HepG2 (cell line): ENCODE measurements around the gene MAP2K7.

ENCODE experiments used
- ARHGAP35 ChIP-seq: sonication (generic); formaldehyde crosslinking; IDR thresholded peaks from 2 replicates; pipeline ENCODE4 v1.9.0; 2022; ENCODE audit warnings: mild to moderate bottlenecking, inconsistent platforms, moderate library complexity, missing genetic modification reagents, borderline replicate concordance
- ATM ChIP-seq: fragments of 450-650 bp; IDR thresholded peaks from 2 replicates; pipeline ENCODE4 v1.7.1; 2017; ENCODE audit warnings: mild to moderate bottlenecking, borderline replicate concordance
- ZNF17 ChIP-seq: sonication (generic); formaldehyde crosslinking; IDR thresholded peaks from 2 replicates; pipeline ENCODE4 v1.5.0; 2020; ENCODE audit warnings: mild to moderate bottlenecking, missing genetic modification reagents
- ZNF317 ChIP-seq: sonication (generic); formaldehyde crosslinking; IDR thresholded peaks from 2 replicates; pipeline ENCODE4 v1.5.0; 2020; ENCODE audit warnings: mild to moderate bottlenecking, missing genetic modification reagents
- TF ChIP-seq, protein P1 (sequence below): sonication (generic); formaldehyde crosslinking; IDR thresholded peaks from 2 replicates; pipeline ENCODE4 v1.4.0; 2020; ENCODE audit warnings: mild to moderate bottlenecking, missing genetic modification reagents
- TF ChIP-seq, protein P2 (sequence below): sonication (generic); formaldehyde crosslinking; IDR thresholded peaks from 2 replicates; pipeline ENCODE4 v1.4.0; 2020; ENCODE audit warnings: mild to moderate bottlenecking, missing genetic modification reagents
- TF ChIP-seq, protein P3 (sequence below): sonication (generic); formaldehyde crosslinking; IDR thresholded peaks from 2 replicates; pipeline ENCODE4 v1.5.0; 2020; ENCODE audit warnings: mild to moderate bottlenecking, missing genetic modification reagents, moderate library complexity
- TF ChIP-seq, protein P4 (sequence below), 2 experiments: IDR thresholded peaks; 2 replicates each; pipeline ENCODE4 v1.6.1; 2011 to 2012; ENCODE audit warnings: low read length in 2 of 2, borderline replicate concordance in 1 of 2, low read depth in 1 of 2, mild to moderate bottlenecking in 1 of 2, moderate library complexity in 1 of 2
- TF ChIP-seq, protein P5 (sequence below): sonication (generic); formaldehyde crosslinking; IDR thresholded peaks from 2 replicates; pipeline ENCODE4 v1.4.0; 2020; ENCODE audit warnings: missing genetic modification reagents, borderline replicate concordance

DNA sequence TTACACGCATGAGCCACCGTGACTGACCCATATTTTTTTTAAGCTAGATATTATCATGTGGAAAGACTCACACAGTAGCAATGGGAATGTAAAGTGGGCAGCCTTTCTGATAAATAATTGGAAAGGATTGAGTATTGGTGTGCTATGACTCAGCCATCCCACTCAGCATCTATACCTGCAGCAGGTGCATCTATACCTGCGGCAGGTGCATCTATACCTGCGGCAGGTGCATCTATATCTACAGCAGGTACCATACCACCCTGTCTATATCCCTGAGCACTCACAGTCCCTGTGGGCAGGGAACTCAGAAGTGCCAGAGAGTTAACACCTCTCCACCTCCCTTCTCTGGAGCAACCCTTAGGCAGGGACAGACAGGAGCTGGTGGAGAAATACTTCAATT, 20.6 kb upstream of the MAP2K7 start:
- TF ChIP-seq, protein P1, sequence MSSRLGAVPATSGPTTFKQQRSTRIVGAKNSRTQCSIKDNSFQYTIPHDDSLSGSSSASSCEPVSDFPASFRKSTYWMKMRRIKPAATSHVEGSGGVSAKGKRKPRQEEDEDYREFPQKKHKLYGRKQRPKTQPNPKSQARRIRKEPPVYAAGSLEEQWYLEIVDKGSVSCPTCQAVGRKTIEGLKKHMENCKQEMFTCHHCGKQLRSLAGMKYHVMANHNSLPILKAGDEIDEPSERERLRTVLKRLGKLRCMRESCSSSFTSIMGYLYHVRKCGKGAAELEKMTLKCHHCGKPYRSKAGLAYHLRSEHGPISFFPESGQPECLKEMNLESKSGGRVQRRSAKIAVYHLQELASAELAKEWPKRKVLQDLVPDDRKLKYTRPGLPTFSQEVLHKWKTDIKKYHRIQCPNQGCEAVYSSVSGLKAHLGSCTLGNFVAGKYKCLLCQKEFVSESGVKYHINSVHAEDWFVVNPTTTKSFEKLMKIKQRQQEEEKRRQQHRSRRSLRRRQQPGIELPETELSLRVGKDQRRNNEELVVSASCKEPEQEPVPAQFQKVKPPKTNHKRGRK = no peak
- no peak for TF ChIP-seq ZNF17
- no peak for TF ChIP-seq ZNF317 (CRISPR knock-in tag)
- TF ChIP-seq, protein P2, sequence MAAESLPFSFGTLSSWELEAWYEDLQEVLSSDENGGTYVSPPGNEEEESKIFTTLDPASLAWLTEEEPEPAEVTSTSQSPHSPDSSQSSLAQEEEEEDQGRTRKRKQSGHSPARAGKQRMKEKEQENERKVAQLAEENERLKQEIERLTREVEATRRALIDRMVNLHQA = no peak
- TF ChIP-seq, protein P3, sequence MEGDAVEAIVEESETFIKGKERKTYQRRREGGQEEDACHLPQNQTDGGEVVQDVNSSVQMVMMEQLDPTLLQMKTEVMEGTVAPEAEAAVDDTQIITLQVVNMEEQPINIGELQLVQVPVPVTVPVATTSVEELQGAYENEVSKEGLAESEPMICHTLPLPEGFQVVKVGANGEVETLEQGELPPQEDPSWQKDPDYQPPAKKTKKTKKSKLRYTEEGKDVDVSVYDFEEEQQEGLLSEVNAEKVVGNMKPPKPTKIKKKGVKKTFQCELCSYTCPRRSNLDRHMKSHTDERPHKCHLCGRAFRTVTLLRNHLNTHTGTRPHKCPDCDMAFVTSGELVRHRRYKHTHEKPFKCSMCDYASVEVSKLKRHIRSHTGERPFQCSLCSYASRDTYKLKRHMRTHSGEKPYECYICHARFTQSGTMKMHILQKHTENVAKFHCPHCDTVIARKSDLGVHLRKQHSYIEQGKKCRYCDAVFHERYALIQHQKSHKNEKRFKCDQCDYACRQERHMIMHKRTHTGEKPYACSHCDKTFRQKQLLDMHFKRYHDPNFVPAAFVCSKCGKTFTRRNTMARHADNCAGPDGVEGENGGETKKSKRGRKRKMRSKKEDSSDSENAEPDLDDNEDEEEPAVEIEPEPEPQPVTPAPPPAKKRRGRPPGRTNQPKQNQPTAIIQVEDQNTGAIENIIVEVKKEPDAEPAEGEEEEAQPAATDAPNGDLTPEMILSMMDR (CRISPR knock-in tag) = no peak
- no peak for TF ChIP-seq ATM
- TF ChIP-seq ARHGAP35 (CRISPR knock-in tag) = no peak
- TF ChIP-seq, protein P4, sequence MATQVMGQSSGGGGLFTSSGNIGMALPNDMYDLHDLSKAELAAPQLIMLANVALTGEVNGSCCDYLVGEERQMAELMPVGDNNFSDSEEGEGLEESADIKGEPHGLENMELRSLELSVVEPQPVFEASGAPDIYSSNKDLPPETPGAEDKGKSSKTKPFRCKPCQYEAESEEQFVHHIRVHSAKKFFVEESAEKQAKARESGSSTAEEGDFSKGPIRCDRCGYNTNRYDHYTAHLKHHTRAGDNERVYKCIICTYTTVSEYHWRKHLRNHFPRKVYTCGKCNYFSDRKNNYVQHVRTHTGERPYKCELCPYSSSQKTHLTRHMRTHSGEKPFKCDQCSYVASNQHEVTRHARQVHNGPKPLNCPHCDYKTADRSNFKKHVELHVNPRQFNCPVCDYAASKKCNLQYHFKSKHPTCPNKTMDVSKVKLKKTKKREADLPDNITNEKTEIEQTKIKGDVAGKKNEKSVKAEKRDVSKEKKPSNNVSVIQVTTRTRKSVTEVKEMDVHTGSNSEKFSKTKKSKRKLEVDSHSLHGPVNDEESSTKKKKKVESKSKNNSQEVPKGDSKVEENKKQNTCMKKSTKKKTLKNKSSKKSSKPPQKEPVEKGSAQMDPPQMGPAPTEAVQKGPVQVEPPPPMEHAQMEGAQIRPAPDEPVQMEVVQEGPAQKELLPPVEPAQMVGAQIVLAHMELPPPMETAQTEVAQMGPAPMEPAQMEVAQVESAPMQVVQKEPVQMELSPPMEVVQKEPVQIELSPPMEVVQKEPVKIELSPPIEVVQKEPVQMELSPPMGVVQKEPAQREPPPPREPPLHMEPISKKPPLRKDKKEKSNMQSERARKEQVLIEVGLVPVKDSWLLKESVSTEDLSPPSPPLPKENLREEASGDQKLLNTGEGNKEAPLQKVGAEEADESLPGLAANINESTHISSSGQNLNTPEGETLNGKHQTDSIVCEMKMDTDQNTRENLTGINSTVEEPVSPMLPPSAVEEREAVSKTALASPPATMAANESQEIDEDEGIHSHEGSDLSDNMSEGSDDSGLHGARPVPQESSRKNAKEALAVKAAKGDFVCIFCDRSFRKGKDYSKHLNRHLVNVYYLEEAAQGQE (IDR thresholded peaks at IDR 0.05; ENCODE audit: borderline replicate concordance in 1 of 2, low read depth in 1 of 2, low read length in 2 of 2) = no peak
- TF ChIP-seq, protein P5, sequence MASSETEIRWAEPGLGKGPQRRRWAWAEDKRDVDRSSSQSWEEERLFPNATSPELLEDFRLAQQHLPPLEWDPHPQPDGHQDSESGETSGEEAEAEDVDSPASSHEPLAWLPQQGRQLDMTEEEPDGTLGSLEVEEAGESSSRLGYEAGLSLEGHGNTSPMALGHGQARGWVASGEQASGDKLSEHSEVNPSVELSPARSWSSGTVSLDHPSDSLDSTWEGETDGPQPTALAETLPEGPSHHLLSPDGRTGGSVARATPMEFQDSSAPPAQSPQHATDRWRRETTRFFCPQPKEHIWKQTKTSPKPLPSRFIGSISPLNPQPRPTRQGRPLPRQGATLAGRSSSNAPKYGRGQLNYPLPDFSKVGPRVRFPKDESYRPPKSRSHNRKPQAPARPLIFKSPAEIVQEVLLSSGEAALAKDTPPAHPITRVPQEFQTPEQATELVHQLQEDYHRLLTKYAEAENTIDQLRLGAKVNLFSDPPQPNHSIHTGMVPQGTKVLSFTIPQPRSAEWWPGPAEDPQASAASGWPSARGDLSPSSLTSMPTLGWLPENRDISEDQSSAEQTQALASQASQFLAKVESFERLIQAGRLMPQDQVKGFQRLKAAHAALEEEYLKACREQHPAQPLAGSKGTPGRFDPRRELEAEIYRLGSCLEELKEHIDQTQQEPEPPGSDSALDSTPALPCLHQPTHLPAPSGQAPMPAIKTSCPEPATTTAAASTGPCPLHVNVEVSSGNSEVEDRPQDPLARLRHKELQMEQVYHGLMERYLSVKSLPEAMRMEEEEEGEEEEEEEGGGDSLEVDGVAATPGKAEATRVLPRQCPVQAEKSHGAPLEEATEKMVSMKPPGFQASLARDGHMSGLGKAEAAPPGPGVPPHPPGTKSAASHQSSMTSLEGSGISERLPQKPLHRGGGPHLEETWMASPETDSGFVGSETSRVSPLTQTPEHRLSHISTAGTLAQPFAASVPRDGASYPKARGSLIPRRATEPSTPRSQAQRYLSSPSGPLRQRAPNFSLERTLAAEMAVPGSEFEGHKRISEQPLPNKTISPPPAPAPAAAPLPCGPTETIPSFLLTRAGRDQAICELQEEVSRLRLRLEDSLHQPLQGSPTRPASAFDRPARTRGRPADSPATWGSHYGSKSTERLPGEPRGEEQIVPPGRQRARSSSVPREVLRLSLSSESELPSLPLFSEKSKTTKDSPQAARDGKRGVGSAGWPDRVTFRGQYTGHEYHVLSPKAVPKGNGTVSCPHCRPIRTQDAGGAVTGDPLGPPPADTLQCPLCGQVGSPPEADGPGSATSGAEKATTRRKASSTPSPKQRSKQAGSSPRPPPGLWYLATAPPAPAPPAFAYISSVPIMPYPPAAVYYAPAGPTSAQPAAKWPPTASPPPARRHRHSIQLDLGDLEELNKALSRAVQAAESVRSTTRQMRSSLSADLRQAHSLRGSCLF = no peak
